ENCODE data around the gene PFN3.

The PFN3 gene

DNA sequence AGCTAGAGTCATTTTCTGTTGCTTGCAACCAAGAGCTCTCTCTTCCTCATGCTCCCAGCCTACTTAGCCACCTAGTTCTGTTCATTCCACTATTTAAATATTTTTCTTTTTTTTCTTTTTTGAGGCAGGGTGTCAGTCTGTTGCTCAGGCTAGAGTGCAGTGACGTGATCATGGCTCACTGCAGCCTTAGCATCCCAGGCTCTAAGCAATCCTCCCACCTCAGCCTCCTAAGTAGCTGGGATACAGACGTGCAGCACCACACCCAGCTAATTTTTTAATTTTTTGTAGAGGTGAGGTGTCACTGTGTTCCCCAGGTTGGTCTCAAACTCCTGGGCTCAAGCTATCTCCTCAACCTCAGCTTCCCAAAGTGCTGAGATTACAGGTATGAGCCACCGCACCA, 14.0 kb upstream of the PFN3 start:
- no peak for TF ChIP-seq EP300 (IDR thresholded peaks at IDR 0.05; ENCODE audit: borderline replicate concordance)
- no peak for TF ChIP-seq TCF12 (IDR thresholded peaks at IDR 0.05; ENCODE audit: low read depth)
- TF ChIP-seq REST (IDR thresholded peaks at IDR 0.05; ENCODE audit: low read depth), result no peak
- no peak for TF ChIP-seq RAD21 (IDR thresholded peaks at IDR 0.05; ENCODE audit: low read depth)
- TF ChIP-seq CEBPB (IDR thresholded peaks at IDR 0.05), result no peak
- no peak for TF ChIP-seq ZBTB7A (IDR thresholded peaks at IDR 0.05; ENCODE audit: low read depth)
- no peak for TF ChIP-seq USF1 (IDR thresholded peaks at IDR 0.05)
- TF ChIP-seq CREB1 (IDR thresholded peaks at IDR 0.05; ENCODE audit: low read depth), result no peak

DNA sequence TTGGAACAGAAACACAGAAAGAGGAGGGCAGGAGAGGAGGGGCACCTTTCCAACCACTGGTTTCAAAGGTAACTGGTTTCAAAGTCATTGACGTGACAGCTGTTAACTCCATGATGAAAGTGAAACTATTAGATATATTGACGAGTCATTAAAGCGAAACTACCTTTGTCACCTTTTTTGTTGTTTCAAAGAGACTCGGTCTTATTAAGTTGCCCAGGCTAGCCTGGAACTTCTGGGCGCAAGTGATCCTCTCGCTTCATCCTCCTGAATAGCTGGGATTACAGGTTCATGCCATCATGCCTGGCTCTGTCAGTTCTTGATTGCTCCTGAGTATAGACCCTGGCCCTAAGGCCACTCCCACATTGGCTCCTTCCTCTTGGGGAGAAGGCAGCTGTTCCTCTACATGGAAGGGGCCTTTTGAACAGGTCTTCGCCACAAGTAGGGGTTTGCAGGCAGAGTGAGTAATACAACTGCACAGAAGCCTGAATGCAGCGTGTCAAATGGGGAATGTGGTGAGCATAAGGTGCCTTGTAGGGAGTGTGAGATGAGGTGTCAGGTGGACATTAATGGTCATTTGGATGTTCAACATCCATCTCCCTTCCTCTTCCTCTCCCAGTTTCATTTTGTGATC, 12.3 kb upstream of the PFN3 start:
- TF ChIP-seq USF1 (IDR thresholded peaks at IDR 0.05) (no peak), TEAD4 (IDR thresholded peaks at IDR 0.05) (no peak), RAD21 (IDR thresholded peaks at IDR 0.05; ENCODE audit: low read depth) (no peak), EP300 (IDR thresholded peaks at IDR 0.05; ENCODE audit: borderline replicate concordance) (no peak), CREB1 (IDR thresholded peaks at IDR 0.05; ENCODE audit: low read depth) (no peak), NFIC (IDR thresholded peaks at IDR 0.05) (no peak), TCF12 (IDR thresholded peaks at IDR 0.05; ENCODE audit: low read depth) (no peak), FOXM1 (IDR thresholded peaks at IDR 0.05; ENCODE audit: borderline replicate concordance, low read depth) (no peak), ZBTB7A (IDR thresholded peaks at IDR 0.05; ENCODE audit: low read depth) (no peak)

- TF ChIP-seq TCF12 (IDR thresholded peaks at IDR 0.05; ENCODE audit: low read depth) (no peak), FOXM1 (IDR thresholded peaks at IDR 0.05; ENCODE audit: borderline replicate concordance, low read depth) (no peak), RAD21 (IDR thresholded peaks at IDR 0.05; ENCODE audit: low read depth) (no peak), REST (IDR thresholded peaks at IDR 0.05; ENCODE audit: low read depth) (no peak)
- TF ChIP-seq, protein P1, sequence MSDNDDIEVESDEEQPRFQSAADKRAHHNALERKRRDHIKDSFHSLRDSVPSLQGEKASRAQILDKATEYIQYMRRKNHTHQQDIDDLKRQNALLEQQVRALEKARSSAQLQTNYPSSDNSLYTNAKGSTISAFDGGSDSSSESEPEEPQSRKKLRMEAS (IDR thresholded peaks at IDR 0.05), result no peak
Observed at GRCh38 chr5:177410575-177410974, 10.1 kb upstream of the PFN3 start.

GRCh38 chr5:177409043-177409801, 8.8 kb upstream of the PFN3 start, which contains the start of gene F12:
TSS of gene F12 (minus strand) at chr5:177409564. CDS start at chr5:177409527, 37 bp downstream.
- TF ChIP-seq NFIC (IDR thresholded peaks at IDR 0.05) (no peak), YY1 (IDR thresholded peaks at IDR 0.05; ENCODE audit: low read depth) (no peak), FOXM1 (IDR thresholded peaks at IDR 0.05; ENCODE audit: borderline replicate concordance, low read depth) (no peak), USF1 (IDR thresholded peaks at IDR 0.05) (no peak), ZBTB7A (IDR thresholded peaks at IDR 0.05; ENCODE audit: low read depth) (no peak), CREB1 (IDR thresholded peaks at IDR 0.05; ENCODE audit: low read depth) (no peak), TAF1 (IDR thresholded peaks at IDR 0.05; ENCODE audit: low read depth) (no peak), EGR1 (IDR thresholded peaks at IDR 0.05) (no peak)
- TF ChIP-seq, protein P1 (IDR thresholded peaks at IDR 0.05), result no peak

DNA sequence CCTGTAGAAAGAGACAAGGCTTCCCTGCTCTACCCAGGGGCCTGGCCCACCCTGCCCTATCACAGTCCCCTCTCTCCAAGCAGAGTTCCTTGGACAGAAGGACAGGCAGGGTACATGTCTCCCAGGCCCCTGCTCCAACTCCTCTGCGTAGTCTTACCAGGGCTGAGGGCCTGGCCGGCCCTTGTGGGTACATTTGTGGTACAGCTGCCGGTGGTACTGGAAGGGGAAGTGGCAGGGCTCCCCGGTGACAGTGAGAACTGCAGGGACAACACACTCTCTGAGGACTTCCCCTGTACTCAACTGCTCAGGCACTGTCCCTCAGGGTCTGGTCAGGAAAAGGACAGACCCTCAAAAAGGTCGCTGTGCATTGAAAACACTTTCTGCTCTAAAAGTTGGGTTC, 5.3 kb upstream of the PFN3 start:
- TF ChIP-seq EP300 (IDR thresholded peaks at IDR 0.05; ENCODE audit: borderline replicate concordance), result no peak
- TF ChIP-seq, protein P1 (IDR thresholded peaks at IDR 0.05), result no peak
- TF ChIP-seq FOXM1 (IDR thresholded peaks at IDR 0.05; ENCODE audit: borderline replicate concordance, low read depth), result no peak
- no peak for TF ChIP-seq TCF12 (IDR thresholded peaks at IDR 0.05; ENCODE audit: low read depth)
- no peak for TF ChIP-seq CREB1 (IDR thresholded peaks at IDR 0.05; ENCODE audit: low read depth)
- TF ChIP-seq ZBTB7A (IDR thresholded peaks at IDR 0.05; ENCODE audit: low read depth), result no peak
- TF ChIP-seq TAF1 (IDR thresholded peaks at IDR 0.05; ENCODE audit: low read depth), result no peak
- TF ChIP-seq YY1 (IDR thresholded peaks at IDR 0.05; ENCODE audit: low read depth), result no peak
- TF ChIP-seq EGR1 (IDR thresholded peaks at IDR 0.05), result no peak
- TF ChIP-seq RAD21 (IDR thresholded peaks at IDR 0.05; ENCODE audit: low read depth), result no peak
- TF ChIP-seq CEBPB (IDR thresholded peaks at IDR 0.05), result no peak
- no peak for TF ChIP-seq REST (IDR thresholded peaks at IDR 0.05; ENCODE audit: low read depth)
- no peak for TF ChIP-seq TEAD4 (IDR thresholded peaks at IDR 0.05)
- no peak for TF ChIP-seq NFIC (IDR thresholded peaks at IDR 0.05)
- no peak for TF ChIP-seq USF1 (IDR thresholded peaks at IDR 0.05)
